Duodenal mucosa (tissue), 2 donors: ENCODE results near the gene INA.
"Not testable (repeated sequence)": the region's sequence is repeated elsewhere in the genome, so short reads cannot be mapped to it uniquely, and the experiment has no call there.

Experiments used
- H3K27ac ChIP-seq: one replicate; pipeline ENCODE4 v1.7.0; 2013; ENCODE audit warnings: low read depth, low read length
- H3K27me3 ChIP-seq, 2 donors: one replicate each; pipeline ENCODE4 v1.7.0; 2013; ENCODE audit warnings: low read length in 2 of 2, control low read depth in 1 of 2; ENCODE audit not compliant: insufficient read depth in 2 of 2, control insufficient read depth in 1 of 2
- H3K36me3 ChIP-seq, 2 donors: one replicate each; pipeline ENCODE4 v1.7.0; 2013; ENCODE audit warnings: low read length in 2 of 2, control low read depth in 1 of 2; ENCODE audit not compliant: insufficient read depth in 2 of 2, control insufficient read depth in 1 of 2
- H3K4me1 ChIP-seq, 2 donors: one replicate each; pipeline ENCODE4 v1.7.0; 2013; ENCODE audit warnings: low read length in 2 of 2, control low read depth in 1 of 2; ENCODE audit not compliant: insufficient read depth in 2 of 2, control insufficient read depth in 1 of 2
- H3K4me3 ChIP-seq, 2 donors: one replicate each; pipeline ENCODE4 v1.7.0; 2013; ENCODE audit warnings: low read length in 2 of 2, low read depth in 1 of 2
- H3K9ac ChIP-seq, 2 donors: one replicate each; pipeline ENCODE4 v1.7.0; 2013; ENCODE audit warnings: low read length in 2 of 2, low read depth in 1 of 2
- H3K9me3 ChIP-seq, 2 donors: one replicate each; pipeline ENCODE4 v1.7.0; 2013; ENCODE audit warnings: low read length in 2 of 2, control low read depth in 1 of 2; ENCODE audit not compliant: control insufficient read depth in 1 of 2

The INA gene

DNA sequence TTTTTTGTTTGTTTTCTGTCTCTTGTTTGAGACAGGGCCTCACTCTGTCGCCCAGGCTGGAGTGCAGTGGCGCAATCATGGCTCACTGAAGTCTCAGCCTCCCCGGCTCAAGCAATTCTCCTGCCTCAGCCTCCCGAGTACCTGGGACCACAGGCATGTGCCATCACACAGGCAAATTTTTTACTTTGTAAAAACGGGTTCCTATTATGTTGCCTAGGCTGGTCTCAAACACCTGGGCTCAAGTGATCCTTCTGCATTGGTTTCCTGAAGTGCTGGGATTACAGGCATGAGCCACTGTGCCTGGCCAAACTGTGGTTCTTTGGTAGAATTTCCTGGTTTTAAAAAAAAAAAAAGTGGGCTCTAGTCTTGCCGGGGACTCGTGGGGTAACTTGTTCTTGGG is 31.4 kb upstream of the INA start, which contains the start of gene RPEL1:
RPEL1 (plus strand) TSS at position 301 of the 400 bp plus-strand sequence. CDS start 110 bp downstream, outside the sequence.
- H3K4me1 ChIP-seq: peaks cover 6 to 12% of the 10 kb centered on the region in 2 donors
- H3K27me3 ChIP-seq, H3K9ac ChIP-seq, H3K4me3 ChIP-seq, H3K27ac ChIP-seq, H3K36me3 ChIP-seq, H3K9me3 ChIP-seq: not testable (repeated sequence)

GRCh38 chr10:103246324-103246723 is 30.6 kb upstream of the INA start:
- Histone ChIP-seq H3K4me3 (no peak overlapping the region), H3K36me3 (no peaks in the 10 kb centered on the region), H3K9me3 (no peaks in the 10 kb centered on the region), H3K9ac (no peak overlapping the region), H3K4me1 (peaks cover 0 to 5% of the 10 kb centered on the region in 2 donors), H3K27ac (no peak overlapping the region), H3K27me3 (no peaks in the 10 kb centered on the region)

DNA sequence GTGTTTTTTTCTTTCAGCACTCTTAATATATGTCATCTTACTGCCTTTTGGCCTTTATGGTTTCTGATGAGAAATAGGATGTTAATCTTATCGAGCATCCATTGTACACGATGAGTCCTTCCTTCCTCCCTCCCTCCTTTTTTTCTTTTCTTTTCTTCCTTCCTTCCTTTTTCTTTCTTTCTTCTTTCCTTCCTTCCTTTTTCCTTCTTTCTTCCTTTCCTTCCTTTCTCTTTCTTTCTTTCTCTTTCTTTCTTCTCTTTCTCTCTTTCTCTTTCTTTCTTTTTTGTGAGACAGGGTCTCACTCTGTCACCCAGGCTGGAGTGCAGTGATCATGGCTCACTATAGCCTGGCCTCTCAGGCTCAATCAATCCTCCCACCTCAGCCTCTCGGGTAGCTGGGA is 22.8 kb upstream of the INA start:
- Histone ChIP-seq H3K4me3 (no peak overlapping the region), H3K27me3 (no peaks in the 10 kb centered on the region), H3K4me1 (no peaks in the 10 kb centered on the region), H3K36me3 (no peaks in the 10 kb centered on the region), H3K27ac (no peak overlapping the region), H3K9me3 (no peaks in the 10 kb centered on the region), H3K9ac (no peak overlapping the region)

DNA sequence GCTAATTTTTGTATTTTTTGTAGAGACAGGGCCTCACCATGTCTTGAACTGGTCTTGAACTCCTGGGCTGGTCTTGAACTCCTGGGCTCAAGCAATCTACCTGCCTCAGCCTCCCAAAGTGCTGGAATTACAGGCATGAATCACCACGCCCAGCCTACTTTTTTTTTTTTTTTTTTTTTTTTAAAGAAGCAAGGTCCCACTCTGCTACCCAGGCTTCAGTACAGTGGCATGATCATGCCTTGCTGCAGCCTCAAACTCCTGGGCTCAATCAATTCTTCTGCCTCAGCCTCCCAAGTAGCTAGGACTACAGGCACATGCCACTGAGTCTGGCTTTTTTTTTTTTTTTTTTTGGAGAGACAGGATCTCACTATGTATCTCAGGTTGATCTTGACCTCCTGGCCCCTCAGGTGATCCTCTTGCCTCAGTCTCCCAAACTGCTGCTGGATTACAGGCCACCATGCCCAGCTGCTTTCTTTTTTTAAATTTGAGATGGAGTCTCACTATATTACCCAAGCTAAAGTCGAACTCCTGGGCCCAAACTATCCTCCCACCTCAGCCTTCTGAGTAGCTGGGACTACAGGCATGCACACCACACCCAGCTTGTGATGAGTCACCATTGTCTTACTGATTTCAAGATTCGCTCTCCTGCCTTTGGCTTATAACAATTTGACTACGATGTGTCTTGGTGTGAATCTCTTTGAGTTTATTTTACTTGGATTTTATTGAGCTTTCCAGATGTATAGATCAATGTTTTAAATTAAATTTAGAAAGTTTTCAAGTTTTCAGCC is 22.2 kb upstream of the INA start:
- no peak overlapping the region for H3K9ac ChIP-seq
- no peak overlapping the region for H3K4me3 ChIP-seq
- no peaks in the 10 kb centered on the region for H3K4me1 ChIP-seq
- peaks cover 0 to 3% of the 10 kb centered on the region in 2 donors for H3K9me3 ChIP-seq
- H3K27me3 ChIP-seq: no peaks in the 10 kb centered on the region
- H3K36me3 ChIP-seq: no peaks in the 10 kb centered on the region
- no peak overlapping the region for H3K27ac ChIP-seq

DNA sequence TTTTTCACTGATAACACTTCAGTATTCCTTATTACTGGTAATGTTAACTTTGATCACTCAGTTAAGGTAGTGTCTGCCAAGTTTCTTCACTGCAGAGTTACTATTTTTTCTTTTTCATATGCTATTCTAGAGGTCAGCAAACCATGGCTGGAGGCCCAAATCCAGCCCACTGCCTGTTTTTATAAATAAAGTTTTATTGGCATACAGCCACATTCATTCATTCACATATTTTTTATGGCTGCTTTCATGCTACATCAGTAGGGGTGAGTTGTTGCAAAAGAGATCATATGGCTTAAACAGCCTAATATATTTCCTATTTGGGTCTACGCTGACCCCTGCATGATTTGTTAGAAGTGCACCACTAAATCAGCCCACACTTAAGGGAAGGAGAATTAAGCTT is 20.3 kb upstream of the INA start:
- no peaks in the 10 kb centered on the region for H3K36me3 ChIP-seq
- H3K27me3 ChIP-seq: no peaks in the 10 kb centered on the region
- H3K9me3 ChIP-seq: peaks cover 3 to 6% of the 10 kb centered on the region in 2 donors
- no peak overlapping the region for H3K9ac ChIP-seq
- H3K4me3 ChIP-seq: no peak overlapping the region
- H3K4me1 ChIP-seq: no peaks in the 10 kb centered on the region
- no peak overlapping the region for H3K27ac ChIP-seq

GRCh38 chr10:103257812-103258211 is 19.1 kb upstream of the INA start:
- no peaks in the 10 kb centered on the region for H3K27me3 ChIP-seq
- H3K27ac ChIP-seq: no peak overlapping the region
- no peak overlapping the region for H3K4me3 ChIP-seq
- H3K9ac ChIP-seq: no peak overlapping the region
- no peaks in the 10 kb centered on the region for H3K4me1 ChIP-seq
- no peaks in the 10 kb centered on the region for H3K36me3 ChIP-seq
- H3K9me3 ChIP-seq: peaks cover 3 to 6% of the 10 kb centered on the region in 2 donors

DNA sequence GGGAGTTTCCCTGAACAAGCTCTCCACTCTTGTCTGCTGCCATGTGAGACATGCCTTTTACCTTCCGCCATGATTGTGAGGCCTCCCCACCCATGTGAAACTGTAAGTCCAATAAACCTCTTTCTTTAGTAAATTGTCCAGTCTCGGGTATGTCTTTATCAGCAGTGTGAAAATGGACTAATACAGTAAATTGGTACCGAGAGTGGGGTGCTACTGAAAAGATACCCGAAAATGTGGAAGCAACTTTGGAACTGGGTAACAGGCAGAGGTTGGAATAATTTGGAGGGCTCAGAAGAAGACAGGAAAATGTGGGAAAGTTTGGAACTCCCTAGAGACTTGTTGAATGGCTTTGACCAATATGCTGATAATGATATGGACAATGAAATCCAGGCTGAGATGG is 18.0 kb upstream of the INA start:
- H3K9me3 ChIP-seq, H3K4me3 ChIP-seq, H3K9ac ChIP-seq, H3K36me3 ChIP-seq, H3K4me1 ChIP-seq, H3K27ac ChIP-seq, H3K27me3 ChIP-seq: not testable (repeated sequence)

- no peak overlapping the region for H3K27ac ChIP-seq
- peaks cover 3 to 6% of the 10 kb centered on the region in 2 donors for H3K9me3 ChIP-seq
- no peaks in the 10 kb centered on the region for H3K36me3 ChIP-seq
- H3K27me3 ChIP-seq: no peaks in the 10 kb centered on the region
- no peaks in the 10 kb centered on the region for H3K4me1 ChIP-seq
- no peak overlapping the region for H3K9ac ChIP-seq
- no peak overlapping the region for H3K4me3 ChIP-seq
Measured at GRCh38 chr10:103259989-103260388, 16.9 kb upstream of the INA start.

DNA sequence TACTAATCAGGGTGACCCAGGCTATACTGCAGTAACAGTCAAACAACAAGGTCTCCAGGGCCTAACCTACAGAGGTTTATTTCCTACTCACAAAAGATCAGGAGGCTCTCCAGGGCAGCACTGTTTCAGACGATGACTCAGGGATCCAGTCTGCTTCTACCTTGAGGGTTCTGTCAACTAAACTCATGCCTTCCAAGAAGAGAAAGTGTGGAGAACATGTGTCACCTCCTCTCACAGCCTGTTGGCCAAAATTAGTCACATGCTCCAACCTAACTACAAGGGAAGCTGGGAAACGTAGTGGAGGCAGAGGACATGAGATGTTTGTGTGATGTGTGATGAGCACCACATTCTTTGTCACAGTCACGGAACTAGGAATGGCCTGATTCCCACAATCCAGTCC is 14.7 kb upstream of the INA start:
- H3K36me3 ChIP-seq: no peaks in the 10 kb centered on the region
- peaks cover 3 to 6% of the 10 kb centered on the region in 2 donors for H3K9me3 ChIP-seq

GRCh38 chr10:103265717-103266329 is 11.1 kb upstream of the INA start:
- H3K36me3 ChIP-seq: no peaks in the 10 kb centered on the region
- H3K4me3 ChIP-seq: no peak overlapping the region
- H3K9ac ChIP-seq: no peak overlapping the region
- H3K4me1 ChIP-seq: no peaks in the 10 kb centered on the region
- no peaks in the 10 kb centered on the region for H3K9me3 ChIP-seq
- no peak overlapping the region for H3K27ac ChIP-seq
- H3K27me3 ChIP-seq: peaks cover 0 to 4% of the 10 kb centered on the region in 2 donors

More for the DNA sequence above, 14.7 kb upstream of the INA start:
- no peak overlapping the region for H3K9ac ChIP-seq
- no peak overlapping the region for H3K27ac ChIP-seq
- no peak overlapping the region for H3K4me3 ChIP-seq
- no peaks in the 10 kb centered on the region for H3K4me1 ChIP-seq
- H3K27me3 ChIP-seq: peaks cover 0 to 4% of the 10 kb centered on the region in 2 donors
